Middle frontal gyrus (tissue), 1 donor: ENCODE data around the gene RGCC.

Source experiments
- DNase-seq: peaks from one replicate; pipeline ENCODE4 v3.0.0-alpha.2; 2015; ENCODE audit warnings: low spot score; ENCODE audit errors: extremely low spot score

Gene RGCC

DNA sequence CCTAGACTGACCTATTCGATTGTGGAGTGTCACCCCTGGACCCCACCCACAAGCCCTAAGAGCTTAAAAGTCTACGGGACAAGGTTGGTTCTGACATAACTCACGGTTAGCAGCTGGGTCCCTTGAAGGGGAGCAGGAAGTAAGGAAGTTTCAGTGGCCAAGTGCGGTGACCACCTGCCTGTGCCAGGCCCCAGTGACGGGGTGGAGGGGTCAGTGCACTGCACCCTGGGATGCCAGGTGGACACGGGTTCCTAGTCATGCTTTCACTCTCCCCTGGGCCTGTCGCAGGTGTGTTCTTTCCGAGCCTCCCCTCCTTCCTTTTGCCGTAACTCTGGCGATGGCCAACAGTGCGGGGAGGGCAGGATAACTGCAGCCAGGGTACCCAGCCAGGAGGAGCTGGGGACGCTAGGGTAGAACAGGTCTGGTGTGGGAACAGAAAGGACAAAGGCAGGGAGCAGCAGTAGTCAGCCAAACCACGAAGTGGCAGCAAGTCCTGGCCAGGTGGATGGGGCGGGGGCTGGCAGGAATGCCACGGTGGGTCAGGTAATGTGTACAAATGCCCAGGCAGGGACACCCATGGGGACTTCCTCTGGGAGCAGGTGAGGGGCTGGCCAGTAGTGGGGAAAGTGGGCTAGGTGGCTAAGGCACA, 58.3 kb downstream of the RGCC start:
- no peak for DNase-seq

- DNase-seq = no peak
Observed at GRCh38 chr13:41516166-41516565, 58.8 kb downstream of the RGCC start.

- no peak for DNase-seq
Observed at GRCh38 chr13:41516760-41517159, 59.4 kb downstream of the RGCC start.

DNA sequence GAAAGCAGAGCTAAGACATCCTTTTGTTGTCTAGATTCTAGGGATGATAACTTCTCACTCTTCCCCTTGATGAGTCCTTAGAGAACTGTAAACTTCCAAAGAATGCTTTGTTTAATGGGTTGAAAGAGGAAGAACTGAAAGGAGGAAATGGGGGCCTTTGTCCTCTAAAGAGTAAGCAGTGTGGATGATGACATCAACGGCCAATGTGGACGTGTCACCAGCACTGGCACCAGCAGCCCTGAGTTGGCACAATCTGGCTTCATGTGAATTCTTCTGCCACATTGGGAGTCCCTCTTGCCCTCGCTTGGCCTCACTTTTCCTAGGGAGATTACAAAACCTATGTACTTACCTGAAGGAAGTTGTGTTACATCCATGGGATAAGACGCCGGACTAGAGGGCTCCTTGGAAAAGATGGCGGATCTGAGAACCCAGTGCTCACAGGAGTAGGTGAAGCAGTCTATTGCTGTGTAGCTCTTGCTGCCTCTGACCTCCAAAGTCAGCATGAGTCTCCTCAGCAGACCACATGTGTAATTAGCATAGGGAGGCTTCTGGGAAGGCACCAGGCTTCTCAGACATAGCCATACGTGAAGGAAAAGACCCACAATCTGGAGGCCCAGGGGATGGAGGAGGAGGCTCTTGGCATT, 62.8 kb downstream of the RGCC start:
- DNase-seq = no peak
